CD4-positive, alpha-beta T cell (primary cell): Measurements from ENCODE around the gene C2CD4D. TPM values are rescaled to one million over a fixed set of nuclear protein-coding genes. Genes with fewer than 3 reads are reported as not detected.

Experiments used
- ATAC-seq: fragments of 200-7000 bp; cut with Tn5 transposase; one replicate; pipeline ENCODE4 v1.10.0; 2022; ENCODE audit warnings: mild to moderate bottlenecking; ENCODE audit not compliant: poor library complexity
- CTCF ChIA-PET: fragments of 350-600 bp; sonication (Branson Sonifier 250); formaldehyde crosslinking; loops from one replicate; lab custom pipeline; 2021; ENCODE audit warnings: antibody characterized with exemption, inconsistent platforms; lab: Charles Lee
- POLR2A ChIA-PET: fragments of 350-600 bp; sonication (Branson Sonifier 250); formaldehyde crosslinking; loops from one replicate; lab custom pipeline; 2021; ENCODE audit warnings: antibody characterized with exemption, inconsistent platforms; lab: Charles Lee
- DNase-seq, 14 experiments: peaks; one replicate each; pipeline ENCODE4 v3.0.0-alpha.2; 2013 to 2020; ENCODE audit warnings: mixed read lengths in 2 of 14
- H3K27ac ChIP-seq, 2 donors: one replicate each; pipeline versions ENCODE4 v1.5.1 to v1.7.0; 2013; ENCODE audit warnings: low read length in 2 of 2, low read depth in 1 of 2, mild to moderate bottlenecking in 1 of 2
- H3K27me3 ChIP-seq, 2 experiments: 1 replicate in 1 of 2; 2 replicates in 1 of 2; pipeline versions ENCODE4 v1.6.1 to v1.7.0; 2013; ENCODE audit warnings: low read length in 2 of 2, control low read depth in 1 of 2, mild to moderate bottlenecking in 1 of 2, moderate library complexity in 1 of 2; ENCODE audit not compliant: insufficient read depth in 2 of 2, control insufficient read depth in 1 of 2
- H3K36me3 ChIP-seq: one replicate; pipeline ENCODE4 v1.6.1; 2013; ENCODE audit warnings: low read length, control low read depth; ENCODE audit not compliant: insufficient read depth
- H3K4me1 ChIP-seq: one replicate; pipeline ENCODE4 v1.6.1; 2013; ENCODE audit warnings: low read length, control low read depth; ENCODE audit not compliant: insufficient read depth
- H3K4me3 ChIP-seq: one replicate; pipeline ENCODE4 v1.5.1; 2013; ENCODE audit warnings: mild to moderate bottlenecking, low read length, moderate library complexity
- H3K9me3 ChIP-seq, 2 experiments: 1 replicate in 1 of 2; 2 replicates in 1 of 2; pipeline versions ENCODE4 v1.6.1 to v1.7.0; 2013; ENCODE audit warnings: low read length in 2 of 2, mild to moderate bottlenecking in 2 of 2, control low read depth in 1 of 2, moderate library complexity in 1 of 2; ENCODE audit not compliant: control insufficient read depth in 1 of 2, insufficient read depth in 1 of 2
- H3K27ac Mint-ChIP-seq: one replicate; pipeline ENCODE4 v1.8.0; 2020; ENCODE audit warnings: mixed read lengths
- H3K27me3 Mint-ChIP-seq: one replicate; pipeline ENCODE4 v1.8.0; 2021; ENCODE audit warnings: mixed read lengths
- H3K36me3 Mint-ChIP-seq: one replicate; pipeline ENCODE4 v1.8.0; 2021; ENCODE audit warnings: low read depth, mixed read lengths
- H3K4me1 Mint-ChIP-seq: one replicate; pipeline ENCODE4 v1.8.0; 2021; ENCODE audit warnings: low read depth, mixed read lengths
- H3K4me3 Mint-ChIP-seq: one replicate; pipeline ENCODE4 v1.8.0; 2020; ENCODE audit warnings: mild to moderate bottlenecking, mixed read lengths
- H3K9me3 Mint-ChIP-seq: one replicate; pipeline ENCODE4 v1.8.0; 2020; ENCODE audit warnings: mixed read lengths
- intact Hi-C, 2 experiments: fragments of 100-400 bp; cut with DNase I in 1 of 2; cut with micrococcal nuclease in 1 of 2; formaldehyde crosslinking; loops; one replicate each; pipeline versions ENCODE4 v1.15.1 to v1.9.0; 2023 to 2025; cut with DNase I, micrococcal nuclease
- total RNA-seq, 174 experiments: library from RNA in 2 of 174; stranded (reverse) in 2 of 174; gene quantifications; one replicate each; pipeline ENCODE4 v1.2.3 and lab custom pipeline; 2021 to 2026
- TF ChIP-seq, protein P1 (sequence below): fragments of 200-600 bp; IDR thresholded peaks from one replicate; pipeline ENCODE4 v1.8.0; 2022; ENCODE audit warnings: antibody characterized with exemption, mild to moderate bottlenecking

Gene C2CD4D
- total RNA-seq, 2 experiments from 2014 or later: 0.75 to 0.88 TPM

DNA sequence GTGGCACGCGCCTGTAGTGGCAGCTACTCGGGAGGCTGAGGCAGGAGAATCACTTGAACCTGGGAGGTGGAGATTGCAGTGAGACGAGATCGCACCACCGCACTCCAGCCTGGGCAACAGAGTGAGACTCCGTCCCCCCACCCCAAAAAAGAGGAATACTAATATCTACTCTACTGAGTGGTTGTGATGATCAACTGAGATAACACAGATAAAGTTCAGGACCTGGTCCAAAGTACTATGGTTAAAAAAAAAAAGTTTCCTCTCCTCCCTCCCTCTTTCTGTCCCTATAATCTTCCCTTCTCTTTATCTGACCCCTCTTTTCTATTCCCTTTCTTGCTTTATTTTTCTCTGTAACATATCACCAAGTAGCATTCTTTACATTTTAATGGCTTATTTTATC, 4.0 kb downstream of the C2CD4D start:
- ChIA-PET POLR2A (interaction anchor here (4.8 kb wide), 1 partner anchor 46 kb away, joined by 23 read pairs; the partner anchor contains the start of gene TDRKH), CTCF (interaction anchor here (0.6 to 2.2 kb wide), 3 partner anchors 47 to 1847 kb away, joined by 3 to 6 read pairs (median 3); no protein-coding TSS in a partner anchor)
- DNase-seq: no peak
- intact Hi-C loops: loop anchor here in 1 of 2 experiments (2.0 to 5.0 kb wide), 2 partner anchors 41 to 378 kb away; partner anchors contain the start of gene POGZ
- Mint-ChIP-seq H3K27me3 (no peaks in the 10 kb centered on the region), H3K27ac (no peak overlapping the region), H3K4me3 (no peak overlapping the region), H3K36me3 (no peaks in the 10 kb centered on the region), H3K4me1 (peaks cover 87% of the 10 kb centered on the region), H3K9me3 (no peaks in the 10 kb centered on the region)
- H3K27ac ChIP-seq: no peak overlapping the region
- TF ChIP-seq, protein P1, sequence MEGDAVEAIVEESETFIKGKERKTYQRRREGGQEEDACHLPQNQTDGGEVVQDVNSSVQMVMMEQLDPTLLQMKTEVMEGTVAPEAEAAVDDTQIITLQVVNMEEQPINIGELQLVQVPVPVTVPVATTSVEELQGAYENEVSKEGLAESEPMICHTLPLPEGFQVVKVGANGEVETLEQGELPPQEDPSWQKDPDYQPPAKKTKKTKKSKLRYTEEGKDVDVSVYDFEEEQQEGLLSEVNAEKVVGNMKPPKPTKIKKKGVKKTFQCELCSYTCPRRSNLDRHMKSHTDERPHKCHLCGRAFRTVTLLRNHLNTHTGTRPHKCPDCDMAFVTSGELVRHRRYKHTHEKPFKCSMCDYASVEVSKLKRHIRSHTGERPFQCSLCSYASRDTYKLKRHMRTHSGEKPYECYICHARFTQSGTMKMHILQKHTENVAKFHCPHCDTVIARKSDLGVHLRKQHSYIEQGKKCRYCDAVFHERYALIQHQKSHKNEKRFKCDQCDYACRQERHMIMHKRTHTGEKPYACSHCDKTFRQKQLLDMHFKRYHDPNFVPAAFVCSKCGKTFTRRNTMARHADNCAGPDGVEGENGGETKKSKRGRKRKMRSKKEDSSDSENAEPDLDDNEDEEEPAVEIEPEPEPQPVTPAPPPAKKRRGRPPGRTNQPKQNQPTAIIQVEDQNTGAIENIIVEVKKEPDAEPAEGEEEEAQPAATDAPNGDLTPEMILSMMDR: no peak
- H3K36me3 ChIP-seq: no peaks in the 10 kb centered on the region
- peaks cover 89% of the 10 kb centered on the region for H3K4me1 ChIP-seq
- no peak for ATAC-seq
- peaks cover 0 to 5% of the 10 kb centered on the region in 2 experiments for H3K9me3 ChIP-seq
- no peaks in the 10 kb centered on the region for H3K27me3 ChIP-seq
- no peak overlapping the region for H3K4me3 ChIP-seq

DNA sequence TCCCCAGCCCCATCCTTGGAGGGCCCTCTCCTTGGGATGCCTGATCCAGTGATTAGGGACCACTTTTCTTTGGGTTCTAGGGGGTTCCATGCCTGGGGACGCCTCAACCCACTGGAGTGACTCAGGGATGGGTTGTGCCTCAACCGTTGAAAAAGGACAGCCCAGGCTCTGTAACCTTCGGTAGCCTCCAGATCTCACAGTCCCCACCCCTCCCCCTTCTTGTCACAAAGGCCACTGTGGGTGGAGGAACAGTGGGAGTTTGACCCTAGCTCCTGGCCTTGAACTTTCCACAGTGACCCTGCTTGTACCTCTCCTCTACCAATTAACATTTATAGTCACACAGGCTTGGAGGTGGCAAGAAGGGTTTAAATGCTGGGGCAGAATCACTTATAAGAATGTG, 5.4 kb downstream of the C2CD4D start:
- no peak for ATAC-seq
- H3K9me3 ChIP-seq: peaks cover 0 to 5% of the 10 kb centered on the region in 2 experiments
- no peak for DNase-seq
- H3K27me3 ChIP-seq: no peaks in the 10 kb centered on the region
- no peaks in the 10 kb centered on the region for H3K36me3 ChIP-seq
- Mint-ChIP-seq H3K36me3 (no peaks in the 10 kb centered on the region), H3K4me3 (no peak overlapping the region), H3K4me1 (peaks cover 87% of the 10 kb centered on the region), H3K27ac (peak overlapping the region; percentile 73), H3K9me3 (no peaks in the 10 kb centered on the region), H3K27me3 (no peaks in the 10 kb centered on the region)
- ChIA-PET CTCF (no interaction called here), POLR2A (interaction anchor here (1.0 to 1.5 kb wide), 4 partner anchors 10 to 71 kb away, joined by 3 to 7 read pairs (median 4); partner anchors contain the start of genes MRPL9 and TDRKH)
- no peak overlapping the region for H3K4me3 ChIP-seq
- peaks cover 89% of the 10 kb centered on the region for H3K4me1 ChIP-seq
- intact Hi-C loops: loop anchor here in 1 of 2 experiments (2.0 kb wide), 1 partner anchor 39 kb away; no protein-coding TSS in a partner anchor
- TF ChIP-seq, protein P1: no peak
- H3K27ac ChIP-seq: peak overlapping the region; percentile 30 to 58

DNA sequence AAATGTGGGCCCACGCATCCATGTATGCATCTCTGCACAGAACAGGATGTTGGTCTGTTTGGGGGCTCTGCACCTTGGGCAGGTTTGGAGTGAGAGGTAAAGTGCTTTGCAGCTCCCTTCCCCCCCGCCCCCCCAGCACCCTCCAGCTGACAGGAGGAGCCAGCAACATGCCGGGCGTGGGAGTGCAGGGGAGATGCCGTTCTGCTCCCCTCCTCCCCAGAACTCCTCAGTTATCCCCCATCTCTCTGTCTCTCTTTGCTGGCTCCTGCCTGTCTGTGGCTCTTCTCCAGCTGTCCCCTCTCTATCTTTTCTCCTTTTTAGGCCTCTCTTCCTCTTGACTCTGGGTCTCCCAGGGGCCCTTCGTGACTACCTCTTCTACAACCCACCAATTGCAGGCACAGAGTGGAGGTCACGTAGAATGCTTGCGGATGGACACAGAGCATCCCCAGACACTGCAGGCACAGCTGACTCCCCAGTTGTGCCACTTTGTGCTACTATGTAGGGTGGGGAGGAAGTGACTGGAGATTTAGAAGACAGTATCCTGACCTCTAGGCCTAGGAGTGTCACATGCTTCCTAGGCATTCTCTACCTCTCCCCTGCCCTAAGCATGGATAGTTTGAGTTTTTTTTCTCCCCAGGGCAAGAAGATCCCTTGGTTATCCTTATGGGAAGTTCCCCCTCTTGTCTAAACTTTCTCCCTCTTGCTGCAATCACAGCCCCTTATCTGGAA, 6.3 kb downstream of the C2CD4D start:
- Mint-ChIP-seq H3K36me3 (no peaks in the 10 kb centered on the region), H3K4me3 (peak overlapping the region; percentile 26), H3K9me3 (no peaks in the 10 kb centered on the region), H3K27me3 (no peaks in the 10 kb centered on the region), H3K27ac (peak overlapping the region; percentile 73), H3K4me1 (peaks cover 92% of the 10 kb centered on the region)
- no peaks in the 10 kb centered on the region for H3K36me3 ChIP-seq
- no peaks in the 10 kb centered on the region for H3K9me3 ChIP-seq
- peak overlapping the region; percentile 21 to 64 for H3K27ac ChIP-seq
- intact Hi-C loops: no loop called here
- peak overlapping the region; percentile 0 for H3K4me3 ChIP-seq
- ChIA-PET POLR2A (interaction anchor here (1.0 kb wide), 1 partner anchor 70 kb away, joined by 4 read pairs; the partner anchor contains the start of gene MRPL9), CTCF (no interaction called here)
- TF ChIP-seq, protein P1: no peak
- DNase-seq (no peak), ATAC-seq (no peak)
- H3K27me3 ChIP-seq: no peaks in the 10 kb centered on the region
- H3K4me1 ChIP-seq: peaks cover 92% of the 10 kb centered on the region
